Endothelial cell of umbilical vein (primary cell): Measurements from ENCODE around the gene GPR158. TPM values are rescaled to one million over a fixed set of nuclear protein-coding genes. Genes with fewer than 3 reads are reported as not detected.

ENCODE experiments used
- BruUV-seq: library from RNA; stranded (reverse); fragments of 400-500 nt; replicated peaks from 2 replicates; lab custom pipeline; 2021; lab: Mats Ljungman, UMichigan
- CTCF ChIA-PET: fragments of 300-600, 350-600 bp; sonication (Branson Sonifier 250); formaldehyde crosslinking; loops from one replicate; lab custom pipeline; 2021; ENCODE audit warnings: antibody characterized with exemption, inconsistent platforms; lab: Charles Lee
- POLR2A ChIA-PET: fragments of 300-600, 350-600 bp; sonication (Branson Sonifier 250); formaldehyde crosslinking; loops from one replicate; lab custom pipeline; 2021; ENCODE audit warnings: antibody characterized with exemption, inconsistent platforms; lab: Charles Lee
- DNase-seq: peaks from one replicate; pipeline ENCODE4 v3.0.0-alpha.2; 2011; ENCODE audit warnings: low read depth, low spot score
- FAIRE-seq: peaks from 2 replicates; lab custom pipeline; 2011; peaks lifted over from hg19 to GRCh38; lab: Jason Lieb, UNC
- H2AFZ ChIP-seq: 2 replicates; pipeline ENCODE4 v1.6.0; 2012; ENCODE audit warnings: low read depth, low read length, control low read depth, inconsistent platforms
- H3K27ac ChIP-seq: 2 replicates; pipeline ENCODE4 v1.5.1; 2011; ENCODE audit warnings: low read depth, mild to moderate bottlenecking, control low read depth, low read length, moderate library complexity; ENCODE audit not compliant: insufficient read depth
- H3K27me3 ChIP-seq, 2 experiments: 2 replicates each; pipeline versions ENCODE4 v1.6.0 to v1.6.1; 2011; ENCODE audit warnings: low read length in 2 of 2, mixed read lengths in 1 of 2; ENCODE audit not compliant: control insufficient read depth in 2 of 2, insufficient read depth in 2 of 2
- H3K36me3 ChIP-seq, 2 experiments: 2 replicates in 1 of 2; 3 replicates in 1 of 2; pipeline ENCODE4 v1.5.1; 2011; ENCODE audit warnings: low read length in 2 of 2, mild to moderate bottlenecking in 1 of 2, moderate library complexity in 1 of 2; ENCODE audit not compliant: control insufficient read depth in 2 of 2, insufficient read depth in 2 of 2; ENCODE audit errors: extremely low read depth in 1 of 2
- H3K4me1 ChIP-seq: 3 replicates; pipeline ENCODE4 v1.5.1; 2011; ENCODE audit warnings: mild to moderate bottlenecking, low read length; ENCODE audit not compliant: control insufficient read depth, insufficient read depth; ENCODE audit errors: extremely low read depth
- H3K4me2 ChIP-seq: 2 replicates; pipeline ENCODE4 v1.6.1; 2011; ENCODE audit warnings: low read length, control low read depth, mixed read lengths; ENCODE audit not compliant: insufficient read depth
- H3K4me3 ChIP-seq, 3 experiments: fragments of 200-600 bp in 1 of 3; sonication (generic), shearing (Covaris generic) in 1 of 3; replicated peaks in 1 of 3; 2 replicates each; pipeline ENCODE4 v1.5.1; 2011 to 2016; ENCODE audit warnings: control low read depth in 3 of 3, low read length in 3 of 3, mild to moderate bottlenecking in 2 of 3, inconsistent platforms in 1 of 3, low read depth in 1 of 3, moderate library complexity in 1 of 3; ENCODE audit not compliant: insufficient read depth in 1 of 3
- H3K79me2 ChIP-seq: 2 replicates; pipeline ENCODE4 v1.6.0; 2012; ENCODE audit warnings: low read length, inconsistent platforms; ENCODE audit not compliant: control insufficient read depth, insufficient read depth
- H3K9ac ChIP-seq: replicated peaks from 2 replicates; pipeline ENCODE3; 2011; ENCODE audit warnings: low read length, control low read depth; ENCODE audit not compliant: insufficient read depth; ENCODE audit errors: extremely low read depth
- H3K9me1 ChIP-seq: replicated peaks from 3 replicates; pipeline ENCODE4 v1.6.0; 2011; ENCODE audit warnings: mild to moderate bottlenecking, low read length; ENCODE audit not compliant: control insufficient read depth, insufficient read depth; ENCODE audit errors: extremely low read depth
- H3K9me3 ChIP-seq: replicated peaks from 2 replicates; pipeline ENCODE4 v1.5.1; 2012; ENCODE audit warnings: low read length, inconsistent platforms; ENCODE audit not compliant: control insufficient read depth, insufficient read depth
- H4K20me1 ChIP-seq: replicated peaks from 2 replicates; pipeline ENCODE3; 2011; ENCODE audit warnings: mild to moderate bottlenecking, low read length; ENCODE audit not compliant: control insufficient read depth, insufficient read depth; ENCODE audit errors: extremely low read depth
- CTCF ChIP-seq, 2 donors: IDR thresholded peaks; 1 replicate in 1 of 2; 2 replicates in 1 of 2; pipeline ENCODE4 v1.5.1; 2011; ENCODE audit warnings: low read length in 2 of 2, mild to moderate bottlenecking in 2 of 2, moderate library complexity in 2 of 2, control low read depth in 1 of 2, inconsistent platforms in 1 of 2, low read depth in 1 of 2; ENCODE audit not compliant: insufficient read depth in 1 of 2; ENCODE audit errors: extremely low read depth in 1 of 2
- EZH2 ChIP-seq: IDR thresholded peaks from 2 replicates; pipeline ENCODE4 v1.6.1; 2012; ENCODE audit warnings: borderline replicate concordance, low read depth, mild to moderate bottlenecking, moderate library complexity, low read length, inconsistent platforms; ENCODE audit not compliant: severe bottlenecking
- FOS ChIP-seq: IDR thresholded peaks from 2 replicates; pipeline ENCODE4 v1.6.1; 2011; ENCODE audit warnings: mild to moderate bottlenecking, low read length, moderate library complexity, borderline replicate concordance; ENCODE audit not compliant: insufficient read depth
- GATA2 ChIP-seq: IDR thresholded peaks from 2 replicates; pipeline ENCODE4 v1.7.0; 2011; ENCODE audit warnings: low read depth, mild to moderate bottlenecking, moderate library complexity, mixed read lengths, low read length; ENCODE audit not compliant: insufficient read length, insufficient read depth
- JUN ChIP-seq: IDR thresholded peaks from 2 replicates; pipeline ENCODE4 v1.6.1; 2011; ENCODE audit warnings: borderline replicate concordance, low read depth; ENCODE audit not compliant: insufficient read length, insufficient read depth
- MAX ChIP-seq: IDR thresholded peaks from 2 replicates; pipeline ENCODE4 v1.6.1; 2011; ENCODE audit not compliant: insufficient read depth, insufficient read length
- MYC ChIP-seq: IDR thresholded peaks from one replicate; pipeline ENCODE4 v1.6.1; 2011; ENCODE audit warnings: mild to moderate bottlenecking, low read depth, low read length
- POLR2A ChIP-seq: IDR thresholded peaks from 2 replicates; pipeline ENCODE4 v1.6.1; 2012; ENCODE audit warnings: low read depth, mild to moderate bottlenecking, control low read depth, low read length
- POLR2AphosphoS5 ChIP-seq: IDR thresholded peaks from 2 replicates; pipeline ENCODE4 v1.6.1; 2012; ENCODE audit warnings: low read depth, mild to moderate bottlenecking, control low read depth, low read length, moderate library complexity; ENCODE audit not compliant: insufficient read depth
- dilution Hi-C: fragments of 300-500 bp; cut with MboI; formaldehyde crosslinking; loops from one replicate; pipeline ENCODE4 v1.15.0; 2019; ENCODE audit warnings: low sequenced_read_pairs; ENCODE audit not compliant: extremely low pct_ligation_motif_present
- intact Hi-C: fragments of 100-400 bp; cut with micrococcal nuclease; formaldehyde crosslinking; loops from one replicate; pipeline ENCODE4 v1.10.0; 2022
- polyA plus RNA-seq, 4 experiments: library from polyadenylated mRNA; depleted of rRNA in 3 of 4; stranded (reverse) in 3 of 4; unstranded in 1 of 4; fragments of >200 nt; gene quantifications; 2 replicates each; pipeline versions ENCODE4 v1.2.1 to v1.2.3, GENCODE V29; 2011 to 2012; ENCODE audit warnings: missing spikeins in 1 of 4
- total RNA-seq: library from RNA; stranded (reverse); gene quantifications from 2 replicates; pipeline ENCODE4 v1.2.3, GENCODE V29; 2021

GPR158 gene
- total and polyA plus RNA-seq, 2 donors (not counting 3 experiments of a cell fraction or from before 2014, with no cell fraction given), result not detected

GRCh38 chr10:25506821-25507335, 332.1 kb downstream of the GPR158 start:
- BruUV-seq, result no TSS peak
- H3K4me2 ChIP-seq, result no peak overlapping the region
- no peaks in the 10 kb centered on the region for H3K4me1 ChIP-seq
- H4K20me1 ChIP-seq, result no peaks in the 10 kb centered on the region
- no peak overlapping the region for H3K4me3 ChIP-seq
- H3K36me3 ChIP-seq, result no peaks in the 10 kb centered on the region
- H2AFZ ChIP-seq, result no peak overlapping the region
- FAIRE-seq, result no peak
- DNase-seq, result no peak
- no peaks in the 10 kb centered on the region for H3K79me2 ChIP-seq
- intact Hi-C loops, result no loop called here
- no peak for TF ChIP-seq CTCF (IDR thresholded peaks at IDR 0.05; ENCODE audit: extremely low read depth in 1 of 2, insufficient read depth in 1 of 2, low read depth in 1 of 2, low read length in 2 of 2)
- TF ChIP-seq MYC, result no peak
- no peak for TF ChIP-seq GATA2
- TF ChIP-seq MAX, result no peak
- TF ChIP-seq JUN, result no peak
- no peak for TF ChIP-seq POLR2AphosphoS5
- TF ChIP-seq FOS, result no peak
- TF ChIP-seq POLR2A, result no peak
- TF ChIP-seq EZH2, result no peak
- dilution Hi-C loops, result no loop called here
- no peak overlapping the region for H3K27ac ChIP-seq
- H3K9ac ChIP-seq, result no peak overlapping the region
- no peaks in the 10 kb centered on the region for H3K27me3 ChIP-seq
- POLR2A ChIA-PET, result no interaction called here
- H3K9me1 ChIP-seq, result no peaks in the 10 kb centered on the region
- H3K9me3 ChIP-seq, result no peaks in the 10 kb centered on the region
- CTCF ChIA-PET, result interaction anchor here (1.5 to 1.7 kb wide), 2 partner anchors 12 to 13 kb away, joined by 3 to 4 read pairs; no protein-coding TSS in a partner anchor
